HG03460 (cell line): Measurements from ENCODE around the gene SHC2.

ENCODE experiments used
- ATAC-seq: cut with Tn5 transposase; IDR thresholded peaks from one replicate; pipeline ENCODE4 v1.9.1; 2021; ENCODE audit not compliant: unreplicated experiment

Gene SHC2

DNA sequence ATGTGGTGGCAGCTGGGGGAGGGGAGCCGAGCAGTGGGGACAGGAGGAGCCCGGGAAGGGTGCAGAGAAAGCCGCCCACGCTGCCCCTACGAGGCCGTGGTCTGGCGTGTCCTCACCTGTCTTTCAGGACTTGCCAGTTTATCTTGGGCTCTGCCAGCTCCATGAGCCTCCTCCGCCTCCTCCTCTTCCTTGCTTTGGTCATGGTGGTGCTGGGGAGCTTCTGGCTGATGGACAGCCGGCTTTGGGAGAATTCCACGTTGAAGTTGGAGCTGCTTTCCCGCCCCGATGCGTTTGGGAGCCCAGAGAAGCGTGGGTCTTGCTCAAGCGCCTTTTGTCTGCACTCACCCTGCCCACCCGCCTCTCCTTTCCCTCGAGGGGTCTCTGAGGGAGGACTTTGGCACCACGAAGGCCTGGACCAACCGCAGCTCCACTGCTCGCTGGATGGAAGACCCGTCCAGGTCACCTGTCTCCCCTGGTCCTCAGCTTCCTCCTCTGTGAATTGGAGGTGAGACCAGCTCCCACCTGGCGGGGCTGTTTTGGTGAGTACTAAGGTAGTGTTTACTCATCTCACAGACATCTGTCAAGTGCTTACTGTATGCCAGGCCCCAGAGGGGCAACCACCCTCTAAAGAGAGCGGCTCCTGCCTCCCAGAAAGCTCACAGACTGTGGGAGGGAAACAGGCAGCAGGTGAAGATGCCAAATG lies 86.5 kb downstream of the SHC2 start:
- no peak for ATAC-seq

DNA sequence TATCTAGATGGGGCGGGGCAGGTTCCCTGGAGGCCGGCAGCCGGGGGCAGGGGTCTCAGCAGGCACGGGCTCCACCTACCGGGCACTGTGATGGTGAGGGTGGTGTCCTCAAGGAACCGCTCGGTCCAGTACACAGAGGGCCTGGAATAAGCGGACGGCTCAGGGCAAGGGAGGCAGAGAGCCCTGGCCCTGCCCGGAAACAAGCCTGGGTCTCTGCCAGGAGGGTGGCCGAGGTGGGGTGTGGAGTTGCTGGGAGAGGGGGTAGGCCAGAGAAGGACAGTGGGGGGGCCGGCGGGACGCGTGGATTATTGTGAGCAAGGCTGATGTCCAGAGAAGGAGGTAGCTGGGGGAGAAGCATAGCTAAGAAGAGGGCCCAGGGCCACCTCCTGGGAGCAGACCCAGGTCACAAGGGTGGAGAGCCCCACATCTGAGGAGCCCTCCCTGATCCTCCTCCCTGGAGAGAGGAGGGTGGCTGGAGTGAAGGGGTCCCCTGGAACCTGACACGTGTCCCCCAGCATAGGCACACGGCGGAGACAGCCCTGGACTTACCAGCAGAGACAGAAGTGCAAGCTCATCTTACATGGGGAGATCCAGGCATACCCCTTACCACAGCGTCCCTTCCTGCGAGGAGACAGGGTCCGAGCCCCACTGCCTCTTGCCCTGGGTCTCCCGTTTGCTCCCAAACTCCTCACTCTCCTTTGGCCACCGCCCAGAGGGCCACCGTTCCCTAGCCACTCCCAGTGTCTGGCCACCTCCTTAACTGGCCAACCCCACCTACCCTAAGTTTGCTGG lies 87.2 kb downstream of the SHC2 start:
- ATAC-seq, result no peak

DNA sequence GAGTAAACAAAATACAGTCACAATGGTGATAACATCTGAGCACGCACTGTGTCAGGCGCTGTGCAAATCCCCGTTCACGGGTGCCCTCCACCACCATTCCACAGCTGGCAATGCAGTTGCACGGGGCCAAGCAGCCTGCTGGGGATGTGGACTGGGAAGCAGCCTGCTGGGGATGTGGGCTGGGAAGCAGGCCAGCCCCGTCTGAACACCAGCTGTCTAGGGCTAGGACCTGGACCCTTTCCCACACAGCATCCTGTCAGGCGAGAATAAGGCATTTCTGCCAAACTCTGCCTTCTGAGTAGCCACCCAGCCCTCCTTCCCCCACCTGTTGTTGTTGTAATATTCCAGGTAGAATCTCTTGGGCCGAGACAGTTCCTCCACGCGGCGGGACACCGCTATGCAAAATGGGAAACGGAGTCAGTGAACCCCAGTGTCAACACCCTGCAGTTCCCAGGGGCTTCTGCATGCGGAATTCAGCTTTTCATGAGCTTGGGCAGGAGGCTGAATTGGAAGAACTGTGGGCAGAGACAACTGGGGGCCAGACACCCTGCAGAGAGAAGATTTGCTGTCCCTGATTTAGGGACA lies 88.4 kb downstream of the SHC2 start:
- no peak for ATAC-seq

DNA sequence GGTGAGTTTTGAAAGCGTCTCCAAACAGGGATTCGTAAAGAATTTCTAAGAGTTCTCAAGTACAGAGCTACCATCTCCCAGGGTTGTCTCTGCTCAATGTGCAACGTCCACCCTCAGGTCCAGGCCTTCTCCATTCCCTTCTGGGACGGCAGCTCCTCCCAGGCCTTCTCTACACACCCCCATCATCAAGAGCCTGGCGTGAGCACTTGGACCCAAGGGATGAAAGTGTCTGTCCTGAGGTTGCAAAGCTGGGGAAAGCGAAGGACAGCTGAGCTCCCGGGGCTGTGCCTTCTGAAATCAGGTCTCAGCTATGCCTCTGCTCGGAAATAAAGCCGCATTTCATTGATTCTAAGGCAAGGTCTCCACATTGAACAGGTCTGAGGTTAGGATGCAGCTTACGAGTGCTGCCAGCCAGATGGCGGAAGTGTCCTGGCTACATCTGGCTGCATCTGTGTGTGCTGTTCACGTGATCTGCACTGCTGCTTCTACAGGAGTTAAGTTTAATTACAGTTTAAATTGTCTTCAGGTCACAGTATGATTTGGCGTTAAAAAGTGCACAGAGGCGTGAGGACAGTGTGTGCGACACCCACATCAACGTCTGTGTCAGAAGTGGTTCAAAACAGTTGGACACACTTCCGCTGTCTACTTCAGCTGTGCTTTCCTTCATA lies 89.2 kb downstream of the SHC2 start:
- no peak for ATAC-seq

DNA sequence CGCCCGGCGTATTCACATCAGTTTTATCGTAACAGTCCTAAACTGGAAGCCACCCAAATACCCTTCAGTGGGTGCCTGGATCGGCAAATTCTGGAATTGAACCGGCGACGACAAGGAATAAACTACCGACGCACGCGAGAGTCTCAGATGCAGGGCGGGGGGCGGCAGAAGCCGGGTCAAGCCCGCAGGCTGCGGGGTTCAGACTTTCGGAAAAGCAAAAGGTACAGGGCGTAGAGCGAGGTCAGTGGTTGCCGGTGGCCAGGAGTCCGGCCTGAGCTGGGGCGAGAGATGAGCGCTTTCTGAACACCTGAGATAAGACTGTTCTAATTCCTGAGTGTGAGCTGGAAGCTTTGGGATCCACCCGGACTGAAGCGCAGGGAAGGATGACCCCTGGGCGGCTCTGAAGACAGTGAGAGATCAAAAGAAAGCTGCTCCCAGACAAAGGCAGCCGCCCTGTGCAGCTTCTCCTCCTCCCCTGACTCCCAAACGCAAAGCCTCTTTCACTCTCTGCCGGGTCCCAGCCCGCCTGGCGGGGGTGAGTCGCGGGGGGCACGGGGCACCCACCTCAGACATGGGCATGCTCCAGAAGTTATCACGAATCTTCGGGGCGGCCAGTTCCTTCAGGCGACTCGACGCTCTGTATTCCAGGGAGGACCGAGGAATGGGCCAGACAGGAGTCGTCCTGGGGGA lies 90.0 kb downstream of the SHC2 start:
- ATAC-seq, result no peak

DNA sequence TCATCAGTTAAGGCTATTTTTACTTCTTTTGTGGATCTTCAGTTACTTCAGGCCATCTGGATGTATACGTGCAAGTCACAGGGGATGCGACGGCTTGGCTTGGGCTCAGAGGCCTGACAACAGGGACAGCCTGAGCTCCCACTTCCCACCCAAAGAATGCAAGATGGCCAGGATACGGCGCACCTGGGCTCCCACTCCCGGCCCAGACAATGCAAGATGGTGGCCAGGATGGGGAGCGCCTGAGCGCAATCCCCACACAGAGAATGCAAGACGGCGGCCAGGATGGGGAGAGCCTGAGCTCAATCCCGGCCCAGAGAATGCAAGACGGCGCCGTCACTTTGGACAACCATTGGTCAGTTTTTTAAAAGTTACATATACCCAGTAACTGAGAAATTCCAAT lies 91.0 kb downstream of the SHC2 start:
- no peak for ATAC-seq

DNA sequence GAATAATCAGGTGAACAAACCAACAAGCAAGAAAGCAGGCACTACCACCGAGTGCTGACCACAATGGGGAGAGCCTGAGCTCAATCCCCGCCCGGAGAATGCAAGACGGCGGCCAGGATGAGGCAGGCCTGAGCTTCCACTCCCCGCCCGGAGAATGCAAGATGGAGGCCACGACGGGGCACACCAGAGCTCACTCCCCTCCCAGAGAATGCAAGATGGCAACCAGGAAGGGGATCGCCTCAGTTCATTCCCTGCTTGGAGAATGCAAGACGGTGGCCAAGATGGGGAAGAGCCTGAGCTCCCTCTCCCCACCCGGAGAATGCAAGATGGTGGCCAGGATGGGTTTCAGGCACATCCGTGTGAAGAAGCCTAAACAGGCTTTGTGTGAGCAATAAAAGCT lies 91.6 kb downstream of the SHC2 start:
- no peak for ATAC-seq

DNA sequence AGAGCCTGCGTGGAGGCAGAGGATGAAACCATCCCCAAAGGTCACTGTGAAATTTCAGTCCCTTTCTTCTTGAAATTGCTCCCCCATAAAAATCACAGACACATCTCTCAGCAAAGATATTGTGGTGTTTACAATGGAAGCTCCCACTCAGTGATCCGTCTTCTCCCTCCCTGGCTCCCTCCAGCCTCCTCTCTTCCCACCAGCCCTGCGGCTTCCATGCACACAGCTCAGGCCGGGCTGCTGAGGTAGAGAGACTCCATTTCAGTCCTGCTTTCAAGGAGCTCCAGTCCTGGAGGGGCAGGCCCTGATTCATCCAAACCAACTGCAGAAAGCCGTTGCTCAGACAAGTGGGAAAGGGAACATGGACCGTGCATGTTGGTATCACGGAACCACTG lies 92.2 kb downstream of the SHC2 start:
- ATAC-seq, result no peak

DNA sequence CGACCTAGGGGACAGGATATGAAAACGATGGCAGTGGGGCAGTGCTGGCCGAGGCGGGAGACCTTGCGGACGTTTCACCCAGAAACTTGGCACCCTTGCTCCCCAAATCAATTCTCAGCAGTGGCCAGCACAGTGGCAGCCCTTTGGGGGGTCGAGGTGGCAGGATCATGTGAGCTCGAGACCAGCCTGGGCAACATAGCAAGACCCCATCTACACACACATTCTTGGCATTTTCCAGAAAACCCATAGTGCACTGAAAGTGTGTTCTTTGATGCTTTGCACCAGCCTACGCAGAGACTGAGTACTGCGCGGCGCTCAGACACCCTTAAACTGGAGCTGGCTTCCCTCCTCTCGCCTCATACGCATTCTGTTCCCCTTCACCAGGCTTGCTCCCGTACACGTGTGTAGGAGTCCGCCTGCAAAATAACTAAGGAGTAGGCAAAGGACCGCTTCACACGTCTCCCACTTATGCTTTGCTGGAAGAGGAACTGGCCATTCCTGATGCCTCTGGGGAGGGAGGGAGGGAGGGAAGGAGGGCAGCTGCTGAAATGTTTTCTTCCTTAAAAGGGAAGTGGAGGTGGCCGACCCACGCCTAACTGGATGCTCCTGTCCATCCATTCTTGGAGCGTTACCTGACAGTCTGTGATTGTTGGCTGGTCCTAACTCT lies 92.7 kb downstream of the SHC2 start:
- ATAC-seq, result no peak

DNA sequence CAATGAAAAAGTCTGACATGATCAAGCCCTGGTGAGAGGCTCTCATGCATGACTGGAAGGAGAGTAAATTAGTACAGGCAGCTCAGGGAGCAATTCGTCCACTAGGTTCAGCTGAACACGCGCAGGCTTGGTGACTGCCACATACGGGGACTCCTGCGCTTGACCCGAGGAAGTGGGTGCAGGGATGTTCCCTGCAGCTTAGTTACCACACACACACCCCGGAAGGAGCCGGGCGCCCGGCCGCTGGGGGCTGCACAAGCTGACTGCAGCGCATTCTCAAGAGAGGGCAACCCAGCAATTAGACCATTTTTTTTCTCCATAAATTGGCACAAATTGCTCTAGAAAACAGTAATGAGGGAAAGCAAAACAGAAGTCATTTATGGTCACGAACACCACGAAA lies 93.3 kb downstream of the SHC2 start:
- ATAC-seq, result no peak

DNA sequence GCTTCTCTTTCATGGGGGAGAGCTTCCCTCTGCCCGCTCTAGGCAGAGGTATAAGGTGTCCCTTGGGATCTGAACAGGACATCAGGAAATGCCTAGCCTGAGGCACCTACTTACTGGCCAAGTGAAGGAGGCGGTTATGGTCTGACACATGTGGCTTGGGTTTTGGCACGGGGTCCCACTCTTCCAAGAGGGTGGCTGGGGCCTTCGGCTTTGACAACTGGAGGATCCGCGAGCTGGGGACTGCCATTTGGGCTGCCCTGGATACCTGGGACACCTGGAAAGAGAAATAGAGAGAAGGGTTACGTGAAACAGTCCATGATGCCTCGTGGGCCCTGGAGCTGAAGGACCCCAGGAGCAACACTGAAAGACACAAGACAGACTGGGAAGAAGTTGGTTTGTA lies 93.9 kb downstream of the SHC2 start:
- no peak for ATAC-seq
